OCI-LY3 (cell line): Measurements from ENCODE around the gene KLHL10.

Experiments used
- H2AFZ ChIP-seq: fragments of 200-600, 300-600 bp; shearing (Covaris generic); 2 replicates; pipeline ENCODE4 v1.6.0; 2014; ENCODE audit warnings: antibody characterized with exemption, low read depth, low read length
- H3K27ac ChIP-seq: fragments of 200-600, 300-600 bp; sonication (generic); 2 replicates; pipeline ENCODE4 v1.5.1; 2014; ENCODE audit warnings: mild to moderate bottlenecking, low read length, moderate library complexity, mixed read lengths
- H3K27me3 ChIP-seq: fragments of 200-600, 300-600 bp; sonication (generic); 2 replicates; pipeline ENCODE4 v1.6.1; 2014; ENCODE audit warnings: low read depth, low read length, mixed read lengths
- H3K36me3 ChIP-seq: fragments of 200-600, 300-600 bp; sonication (generic); replicated peaks from 2 replicates; pipeline ENCODE3; 2014; ENCODE audit warnings: low read depth, low read length, mixed read lengths
- H3K4me1 ChIP-seq: fragments of 300-600, 200-600 bp; sonication (generic); 2 replicates; pipeline ENCODE4 v1.6.1; 2014; ENCODE audit warnings: low read length, mixed read lengths
- H3K4me2 ChIP-seq: fragments of 200-600, 300-600 bp; sonication (generic); 2 replicates; pipeline ENCODE4 v1.6.1; 2014; ENCODE audit warnings: low read length, mixed read lengths
- H3K4me3 ChIP-seq: fragments of 300-600, 200-600 bp; sonication (generic); 2 replicates; pipeline ENCODE4 v1.5.1; 2014; ENCODE audit warnings: antibody characterized with exemption, mild to moderate bottlenecking, low read length, moderate library complexity
- H3K79me2 ChIP-seq: fragments of 300-600, 200-600 bp; shearing (Covaris generic); 2 replicates; pipeline ENCODE4 v1.6.1; 2014; ENCODE audit warnings: mild to moderate bottlenecking, low read length, mixed read lengths
- H3K9ac ChIP-seq: fragments of 300-600, 200-600 bp; shearing (Covaris generic); 2 replicates; pipeline ENCODE4 v1.6.0; 2014; ENCODE audit warnings: mild to moderate bottlenecking, low read length, moderate library complexity
- H3K9me3 ChIP-seq: fragments of 200-600, 300-600 bp; shearing (Covaris generic); 2 replicates; pipeline ENCODE4 v1.6.1; 2014; ENCODE audit warnings: low read length, mixed read lengths; ENCODE audit not compliant: insufficient read depth
- H4K20me1 ChIP-seq: fragments of 200-600, 300-600 bp; sonication (generic); 2 replicates; pipeline ENCODE4 v1.6.1; 2016; ENCODE audit warnings: low read length, mixed read lengths; ENCODE audit not compliant: insufficient read depth
- EZH2phosphoT487 ChIP-seq: fragments of 200-600 bp; shearing (Covaris generic); IDR thresholded peaks from 2 replicates; pipeline ENCODE4 v1.6.1; 2018; ENCODE audit warnings: antibody characterized with exemption, mixed run types, low read depth
- TF ChIP-seq, protein P1 (sequence below): fragments of 200-600, 300-600 bp; sonication (generic); IDR thresholded peaks from 2 replicates; pipeline ENCODE4 v1.5.1; 2014; ENCODE audit warnings: antibody characterized with exemption, low read length, low read depth

Gene KLHL10

DNA sequence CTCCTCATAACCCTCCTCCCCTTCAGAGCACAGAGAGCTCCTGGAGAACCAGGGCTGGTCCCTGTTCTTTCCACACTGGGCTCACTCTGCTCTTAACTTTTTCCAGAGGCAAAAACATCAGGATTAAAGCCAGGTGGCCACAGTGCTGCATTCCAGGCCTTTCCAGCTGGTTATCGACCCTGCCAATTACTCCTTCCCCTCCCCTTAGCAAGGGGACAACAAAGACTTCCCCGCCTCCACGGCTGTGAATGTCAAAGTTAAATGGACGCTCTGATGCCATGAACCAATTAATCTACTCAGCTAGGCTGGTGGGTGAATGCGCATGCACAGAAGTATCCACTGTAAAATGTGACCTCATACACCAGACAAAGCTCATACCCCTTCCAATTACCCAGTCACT is 58.0 kb downstream of the KLHL10 start:
- H3K9me3 ChIP-seq = no peaks in the 10 kb centered on the region
- no peak overlapping the region for H3K9ac ChIP-seq
- no peaks in the 10 kb centered on the region for H3K27me3 ChIP-seq
- no peak for TF ChIP-seq EZH2phosphoT487
- TF ChIP-seq, protein P1, sequence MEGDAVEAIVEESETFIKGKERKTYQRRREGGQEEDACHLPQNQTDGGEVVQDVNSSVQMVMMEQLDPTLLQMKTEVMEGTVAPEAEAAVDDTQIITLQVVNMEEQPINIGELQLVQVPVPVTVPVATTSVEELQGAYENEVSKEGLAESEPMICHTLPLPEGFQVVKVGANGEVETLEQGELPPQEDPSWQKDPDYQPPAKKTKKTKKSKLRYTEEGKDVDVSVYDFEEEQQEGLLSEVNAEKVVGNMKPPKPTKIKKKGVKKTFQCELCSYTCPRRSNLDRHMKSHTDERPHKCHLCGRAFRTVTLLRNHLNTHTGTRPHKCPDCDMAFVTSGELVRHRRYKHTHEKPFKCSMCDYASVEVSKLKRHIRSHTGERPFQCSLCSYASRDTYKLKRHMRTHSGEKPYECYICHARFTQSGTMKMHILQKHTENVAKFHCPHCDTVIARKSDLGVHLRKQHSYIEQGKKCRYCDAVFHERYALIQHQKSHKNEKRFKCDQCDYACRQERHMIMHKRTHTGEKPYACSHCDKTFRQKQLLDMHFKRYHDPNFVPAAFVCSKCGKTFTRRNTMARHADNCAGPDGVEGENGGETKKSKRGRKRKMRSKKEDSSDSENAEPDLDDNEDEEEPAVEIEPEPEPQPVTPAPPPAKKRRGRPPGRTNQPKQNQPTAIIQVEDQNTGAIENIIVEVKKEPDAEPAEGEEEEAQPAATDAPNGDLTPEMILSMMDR = no peak
- H3K27ac ChIP-seq = no peak overlapping the region
- peaks cover 57% of the 10 kb centered on the region for H3K36me3 ChIP-seq
- H3K4me2 ChIP-seq = no peak overlapping the region
- H3K4me3 ChIP-seq = no peak overlapping the region
- no peaks in the 10 kb centered on the region for H3K4me1 ChIP-seq
- no peaks in the 10 kb centered on the region for H4K20me1 ChIP-seq
- no peaks in the 10 kb centered on the region for H3K79me2 ChIP-seq
- H2AFZ ChIP-seq = no peak overlapping the region

DNA sequence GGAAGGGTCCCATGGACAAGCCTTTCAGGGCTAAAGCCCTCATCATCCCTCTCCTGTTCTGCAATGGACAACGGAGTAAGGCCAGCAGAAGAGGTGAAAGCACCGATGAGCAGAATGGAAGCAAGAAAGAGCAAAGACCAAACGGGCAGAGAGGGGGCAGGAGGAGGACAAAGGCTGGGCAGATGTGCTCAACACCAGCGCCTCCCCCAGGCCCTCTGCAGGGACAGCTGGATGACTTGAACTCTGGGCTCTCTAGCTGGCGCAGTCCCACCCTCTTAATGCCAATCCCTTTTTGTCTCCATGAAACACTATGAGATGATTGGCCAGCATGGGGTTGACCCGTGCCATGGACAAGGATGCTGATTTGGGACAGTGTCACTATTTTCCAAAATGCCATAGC is 59.1 kb downstream of the KLHL10 start:
- H3K79me2 ChIP-seq = no peaks in the 10 kb centered on the region
- H3K9ac ChIP-seq = no peak overlapping the region
- H3K9me3 ChIP-seq = no peaks in the 10 kb centered on the region
- no peak overlapping the region for H3K27ac ChIP-seq
- TF ChIP-seq, protein P1 = no peak
- TF ChIP-seq EZH2phosphoT487 = no peak
- peaks cover 63% of the 10 kb centered on the region for H3K36me3 ChIP-seq
- no peaks in the 10 kb centered on the region for H3K27me3 ChIP-seq
- H3K4me2 ChIP-seq = no peak overlapping the region
- no peak overlapping the region for H2AFZ ChIP-seq
- no peaks in the 10 kb centered on the region for H4K20me1 ChIP-seq
- H3K4me3 ChIP-seq = no peak overlapping the region
- no peaks in the 10 kb centered on the region for H3K4me1 ChIP-seq
